Peyer's patch (tissue), 4 donors: Measurements from ENCODE around the gene DMRT1.

Source experiments
- CTCF ChIP-seq, 6 experiments: fragments of 450-650 bp in 4 of 6; fragments of 200-600 bp in 2 of 6; sonication (generic) in 1 of 6; IDR thresholded peaks; one replicate each; pipeline ENCODE4 v1.5.1; 2017 to 2019; ENCODE audit warnings: antibody characterized with exemption in 6 of 6, mild to moderate bottlenecking in 3 of 6, moderate library complexity in 1 of 6
- POLR2A ChIP-seq, 2 donors: fragments of 450-650 bp; IDR thresholded peaks; one replicate each; pipeline ENCODE4 v1.5.1; 2017; ENCODE audit warnings: antibody characterized with exemption in 2 of 2, mild to moderate bottlenecking in 2 of 2, moderate library complexity in 2 of 2

GRCh38 chr9:975740-976257 is 134.3 kb downstream of the DMRT1 start:
- TF ChIP-seq CTCF (IDR thresholded peaks at IDR 0.05) (no peak), POLR2A (IDR thresholded peaks at IDR 0.05) (no peak)
